Endothelial cell of umbilical vein (primary cell): ENCODE data around the gene RRM1. TPM values are rescaled to one million over a fixed set of nuclear protein-coding genes. Genes with fewer than 3 reads are reported as not detected.

Experiments
- BruUV-seq: library from RNA; stranded (reverse); fragments of 400-500 nt; replicated peaks from 2 replicates; lab custom pipeline; 2021; lab: Mats Ljungman, UMichigan
- CTCF ChIA-PET: fragments of 300-600, 350-600 bp; sonication (Branson Sonifier 250); formaldehyde crosslinking; loops from one replicate; lab custom pipeline; 2021; ENCODE audit warnings: antibody characterized with exemption, inconsistent platforms; lab: Charles Lee
- POLR2A ChIA-PET: fragments of 300-600, 350-600 bp; sonication (Branson Sonifier 250); formaldehyde crosslinking; loops from one replicate; lab custom pipeline; 2021; ENCODE audit warnings: antibody characterized with exemption, inconsistent platforms; lab: Charles Lee
- DNase-seq: peaks from one replicate; pipeline ENCODE4 v3.0.0-alpha.2; 2011; ENCODE audit warnings: low read depth, low spot score
- FAIRE-seq: peaks from 2 replicates; lab custom pipeline; 2011; peaks lifted over from hg19 to GRCh38; lab: Jason Lieb, UNC
- H2AFZ ChIP-seq: 2 replicates; pipeline ENCODE4 v1.6.0; 2012; ENCODE audit warnings: low read depth, low read length, control low read depth, inconsistent platforms
- H3K27ac ChIP-seq: 2 replicates; pipeline ENCODE4 v1.5.1; 2011; ENCODE audit warnings: low read depth, mild to moderate bottlenecking, control low read depth, low read length, moderate library complexity; ENCODE audit not compliant: insufficient read depth
- H3K27me3 ChIP-seq, 2 experiments: 2 replicates each; pipeline versions ENCODE4 v1.6.0 to v1.6.1; 2011; ENCODE audit warnings: low read length in 2 of 2, mixed read lengths in 1 of 2; ENCODE audit not compliant: control insufficient read depth in 2 of 2, insufficient read depth in 2 of 2
- H3K36me3 ChIP-seq, 2 experiments: 2 replicates in 1 of 2; 3 replicates in 1 of 2; pipeline ENCODE4 v1.5.1; 2011; ENCODE audit warnings: low read length in 2 of 2, mild to moderate bottlenecking in 1 of 2, moderate library complexity in 1 of 2; ENCODE audit not compliant: control insufficient read depth in 2 of 2, insufficient read depth in 2 of 2; ENCODE audit errors: extremely low read depth in 1 of 2
- H3K4me1 ChIP-seq: 3 replicates; pipeline ENCODE4 v1.5.1; 2011; ENCODE audit warnings: mild to moderate bottlenecking, low read length; ENCODE audit not compliant: control insufficient read depth, insufficient read depth; ENCODE audit errors: extremely low read depth
- H3K4me2 ChIP-seq: 2 replicates; pipeline ENCODE4 v1.6.1; 2011; ENCODE audit warnings: low read length, control low read depth, mixed read lengths; ENCODE audit not compliant: insufficient read depth
- H3K4me3 ChIP-seq, 3 experiments: fragments of 200-600 bp in 1 of 3; sonication (generic), shearing (Covaris generic) in 1 of 3; replicated peaks in 1 of 3; 2 replicates each; pipeline ENCODE4 v1.5.1; 2011 to 2016; ENCODE audit warnings: control low read depth in 3 of 3, low read length in 3 of 3, mild to moderate bottlenecking in 2 of 3, inconsistent platforms in 1 of 3, low read depth in 1 of 3, moderate library complexity in 1 of 3; ENCODE audit not compliant: insufficient read depth in 1 of 3
- H3K79me2 ChIP-seq: 2 replicates; pipeline ENCODE4 v1.6.0; 2012; ENCODE audit warnings: low read length, inconsistent platforms; ENCODE audit not compliant: control insufficient read depth, insufficient read depth
- H3K9ac ChIP-seq: replicated peaks from 2 replicates; pipeline ENCODE3; 2011; ENCODE audit warnings: low read length, control low read depth; ENCODE audit not compliant: insufficient read depth; ENCODE audit errors: extremely low read depth
- H3K9me1 ChIP-seq: replicated peaks from 3 replicates; pipeline ENCODE4 v1.6.0; 2011; ENCODE audit warnings: mild to moderate bottlenecking, low read length; ENCODE audit not compliant: control insufficient read depth, insufficient read depth; ENCODE audit errors: extremely low read depth
- H3K9me3 ChIP-seq: replicated peaks from 2 replicates; pipeline ENCODE4 v1.5.1; 2012; ENCODE audit warnings: low read length, inconsistent platforms; ENCODE audit not compliant: control insufficient read depth, insufficient read depth
- H4K20me1 ChIP-seq: replicated peaks from 2 replicates; pipeline ENCODE3; 2011; ENCODE audit warnings: mild to moderate bottlenecking, low read length; ENCODE audit not compliant: control insufficient read depth, insufficient read depth; ENCODE audit errors: extremely low read depth
- CTCF ChIP-seq, 2 donors: IDR thresholded peaks; 1 replicate in 1 of 2; 2 replicates in 1 of 2; pipeline ENCODE4 v1.5.1; 2011; ENCODE audit warnings: low read length in 2 of 2, mild to moderate bottlenecking in 2 of 2, moderate library complexity in 2 of 2, control low read depth in 1 of 2, inconsistent platforms in 1 of 2, low read depth in 1 of 2; ENCODE audit not compliant: insufficient read depth in 1 of 2; ENCODE audit errors: extremely low read depth in 1 of 2
- EZH2 ChIP-seq: IDR thresholded peaks from 2 replicates; pipeline ENCODE4 v1.6.1; 2012; ENCODE audit warnings: borderline replicate concordance, low read depth, mild to moderate bottlenecking, moderate library complexity, low read length, inconsistent platforms; ENCODE audit not compliant: severe bottlenecking
- FOS ChIP-seq: IDR thresholded peaks from 2 replicates; pipeline ENCODE4 v1.6.1; 2011; ENCODE audit warnings: mild to moderate bottlenecking, low read length, moderate library complexity, borderline replicate concordance; ENCODE audit not compliant: insufficient read depth
- GATA2 ChIP-seq: IDR thresholded peaks from 2 replicates; pipeline ENCODE4 v1.7.0; 2011; ENCODE audit warnings: low read depth, mild to moderate bottlenecking, moderate library complexity, mixed read lengths, low read length; ENCODE audit not compliant: insufficient read length, insufficient read depth
- JUN ChIP-seq: IDR thresholded peaks from 2 replicates; pipeline ENCODE4 v1.6.1; 2011; ENCODE audit warnings: borderline replicate concordance, low read depth; ENCODE audit not compliant: insufficient read length, insufficient read depth
- MAX ChIP-seq: IDR thresholded peaks from 2 replicates; pipeline ENCODE4 v1.6.1; 2011; ENCODE audit not compliant: insufficient read depth, insufficient read length
- MYC ChIP-seq: IDR thresholded peaks from one replicate; pipeline ENCODE4 v1.6.1; 2011; ENCODE audit warnings: mild to moderate bottlenecking, low read depth, low read length
- POLR2A ChIP-seq: IDR thresholded peaks from 2 replicates; pipeline ENCODE4 v1.6.1; 2012; ENCODE audit warnings: low read depth, mild to moderate bottlenecking, control low read depth, low read length
- POLR2AphosphoS5 ChIP-seq: IDR thresholded peaks from 2 replicates; pipeline ENCODE4 v1.6.1; 2012; ENCODE audit warnings: low read depth, mild to moderate bottlenecking, control low read depth, low read length, moderate library complexity; ENCODE audit not compliant: insufficient read depth
- dilution Hi-C: fragments of 300-500 bp; cut with MboI; formaldehyde crosslinking; loops from one replicate; pipeline ENCODE4 v1.15.0; 2019; ENCODE audit warnings: low sequenced_read_pairs; ENCODE audit not compliant: extremely low pct_ligation_motif_present
- intact Hi-C: fragments of 100-400 bp; cut with micrococcal nuclease; formaldehyde crosslinking; loops from one replicate; pipeline ENCODE4 v1.10.0; 2022
- polyA plus RNA-seq, 4 experiments: library from polyadenylated mRNA; depleted of rRNA in 3 of 4; stranded (reverse) in 3 of 4; unstranded in 1 of 4; fragments of >200 nt; gene quantifications; 2 replicates each; pipeline versions ENCODE4 v1.2.1 to v1.2.3, GENCODE V29; 2011 to 2012; ENCODE audit warnings: missing spikeins in 1 of 4
- total RNA-seq: library from RNA; stranded (reverse); gene quantifications from 2 replicates; pipeline ENCODE4 v1.2.3, GENCODE V29; 2021

Gene RRM1
- total and polyA plus RNA-seq, 2 donors (not counting 3 experiments of a cell fraction or from before 2014, with no cell fraction given), result 55.3 to 112 TPM

DNA sequence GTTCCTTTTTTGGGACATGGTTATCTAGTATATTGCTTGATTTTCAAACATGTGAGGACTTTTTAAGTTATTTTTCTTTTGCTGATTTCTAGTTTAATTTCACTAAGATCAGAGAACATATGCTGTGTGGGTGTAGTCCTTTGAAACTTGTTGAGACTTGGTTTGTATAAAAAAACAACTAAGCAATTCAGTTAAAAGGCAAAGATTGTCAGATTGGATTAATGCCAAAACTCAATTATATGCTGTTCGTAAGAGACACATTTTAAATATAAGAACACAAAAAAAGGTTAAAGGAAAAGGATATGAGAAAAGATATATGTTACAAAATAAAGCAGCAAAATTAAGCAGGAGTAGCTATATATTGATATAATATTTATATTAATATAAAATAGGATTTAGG, 17.8 kb upstream of the RRM1 start:
- no peak for TF ChIP-seq POLR2A
- TF ChIP-seq EZH2, result no peak
- TF ChIP-seq MAX, result no peak
- no peak for TF ChIP-seq CTCF (IDR thresholded peaks at IDR 0.05; ENCODE audit: extremely low read depth in 1 of 2, insufficient read depth in 1 of 2, low read depth in 1 of 2, low read length in 2 of 2)
- TF ChIP-seq GATA2, result no peak
- no peak for TF ChIP-seq MYC
- TF ChIP-seq FOS, result no peak
- no peak for TF ChIP-seq POLR2AphosphoS5
- TF ChIP-seq JUN, result no peak
- Histone ChIP-seq H3K27ac (no peak overlapping the region), H3K36me3 (no peaks in the 10 kb centered on the region), H3K4me3 (no peak overlapping the region), H3K9me1 (no peaks in the 10 kb centered on the region), H3K9ac (no peak overlapping the region), H3K4me1 (no peaks in the 10 kb centered on the region), H3K9me3 (no peaks in the 10 kb centered on the region), H2AFZ (no peak overlapping the region), H3K27me3 (no peaks in the 10 kb centered on the region), H3K4me2 (no peak overlapping the region), H4K20me1 (no peaks in the 10 kb centered on the region), H3K79me2 (no peaks in the 10 kb centered on the region)
- DNase-seq (no peak), FAIRE-seq (no peak)
- dilution Hi-C loops (no loop called here), intact Hi-C loops (no loop called here)
- BruUV-seq, result no TSS peak
- ChIA-PET POLR2A (no interaction called here), CTCF (interaction anchor here (14.8 kb wide), 1 partner anchor 227 kb away, joined by 871 read pairs; the partner anchor contains the start of gene STIM1)
